ENCODE measurements around the gene MAP3K14.

DNA sequence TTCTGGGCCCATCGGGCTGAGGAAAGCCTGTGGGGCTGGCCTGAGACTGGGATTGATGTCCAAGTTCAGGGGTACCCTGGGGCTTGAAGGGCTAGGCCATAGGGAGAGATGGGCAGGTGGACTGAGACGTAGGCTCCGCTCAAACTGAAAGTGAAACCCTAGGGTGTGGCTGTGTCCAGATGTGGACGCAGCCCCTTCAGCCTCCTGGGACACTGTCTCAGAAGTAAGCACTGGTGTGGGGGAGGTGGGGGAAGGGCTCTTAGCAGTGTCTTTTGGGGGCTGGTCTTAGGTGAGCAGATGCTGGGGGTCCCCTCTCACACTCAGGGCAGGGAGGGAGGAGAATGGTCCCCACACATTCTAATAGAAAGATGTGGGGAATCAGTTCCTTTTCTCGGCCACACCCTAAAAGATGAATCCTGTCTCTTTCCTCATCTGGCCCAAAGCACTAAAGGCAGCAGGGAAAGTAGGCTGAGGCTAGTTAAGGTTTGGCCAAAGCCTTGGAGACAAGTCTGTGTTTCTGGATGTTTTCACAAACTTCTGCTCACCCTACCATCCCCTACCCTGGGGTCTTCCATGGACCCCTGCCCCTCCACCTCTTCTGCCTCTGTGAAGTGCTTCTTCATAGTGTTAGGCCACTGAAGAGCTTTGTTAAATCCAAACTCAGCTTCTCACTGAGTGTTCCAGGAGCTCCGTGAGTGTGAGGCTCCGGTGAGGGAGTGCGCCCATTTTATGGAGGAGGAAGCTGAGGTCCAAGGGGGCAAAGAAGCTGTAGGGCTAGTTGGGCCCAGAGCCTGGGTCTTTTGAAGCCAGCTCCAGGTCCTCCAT lies 89.5 kb downstream of the MAP3K14 start:
- TF ChIP-seq, protein P1, sequence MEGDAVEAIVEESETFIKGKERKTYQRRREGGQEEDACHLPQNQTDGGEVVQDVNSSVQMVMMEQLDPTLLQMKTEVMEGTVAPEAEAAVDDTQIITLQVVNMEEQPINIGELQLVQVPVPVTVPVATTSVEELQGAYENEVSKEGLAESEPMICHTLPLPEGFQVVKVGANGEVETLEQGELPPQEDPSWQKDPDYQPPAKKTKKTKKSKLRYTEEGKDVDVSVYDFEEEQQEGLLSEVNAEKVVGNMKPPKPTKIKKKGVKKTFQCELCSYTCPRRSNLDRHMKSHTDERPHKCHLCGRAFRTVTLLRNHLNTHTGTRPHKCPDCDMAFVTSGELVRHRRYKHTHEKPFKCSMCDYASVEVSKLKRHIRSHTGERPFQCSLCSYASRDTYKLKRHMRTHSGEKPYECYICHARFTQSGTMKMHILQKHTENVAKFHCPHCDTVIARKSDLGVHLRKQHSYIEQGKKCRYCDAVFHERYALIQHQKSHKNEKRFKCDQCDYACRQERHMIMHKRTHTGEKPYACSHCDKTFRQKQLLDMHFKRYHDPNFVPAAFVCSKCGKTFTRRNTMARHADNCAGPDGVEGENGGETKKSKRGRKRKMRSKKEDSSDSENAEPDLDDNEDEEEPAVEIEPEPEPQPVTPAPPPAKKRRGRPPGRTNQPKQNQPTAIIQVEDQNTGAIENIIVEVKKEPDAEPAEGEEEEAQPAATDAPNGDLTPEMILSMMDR (IDR thresholded peaks at IDR 0.05), result no peak
- no peak for TF ChIP-seq POLR2A (IDR thresholded peaks at IDR 0.05)

All from ovary (tissue), 3 donors.